ENCODE data around the gene EFCC1. TPM values are rescaled to one million over a fixed set of nuclear protein-coding genes. Genes with fewer than 3 reads are reported as not detected.

Gene EFCC1
- total RNA-seq, 1 donor from 2014 or later = 0.60 TPM

- DNase-seq (ENCODE audit: low spot score, unreplicated experiment) = peak; percentile 42
- H3K4me1 Mint-ChIP-seq (ENCODE audit: low read depth) = no peaks in the 10 kb centered on the region
- TF ChIP-seq, protein P1, sequence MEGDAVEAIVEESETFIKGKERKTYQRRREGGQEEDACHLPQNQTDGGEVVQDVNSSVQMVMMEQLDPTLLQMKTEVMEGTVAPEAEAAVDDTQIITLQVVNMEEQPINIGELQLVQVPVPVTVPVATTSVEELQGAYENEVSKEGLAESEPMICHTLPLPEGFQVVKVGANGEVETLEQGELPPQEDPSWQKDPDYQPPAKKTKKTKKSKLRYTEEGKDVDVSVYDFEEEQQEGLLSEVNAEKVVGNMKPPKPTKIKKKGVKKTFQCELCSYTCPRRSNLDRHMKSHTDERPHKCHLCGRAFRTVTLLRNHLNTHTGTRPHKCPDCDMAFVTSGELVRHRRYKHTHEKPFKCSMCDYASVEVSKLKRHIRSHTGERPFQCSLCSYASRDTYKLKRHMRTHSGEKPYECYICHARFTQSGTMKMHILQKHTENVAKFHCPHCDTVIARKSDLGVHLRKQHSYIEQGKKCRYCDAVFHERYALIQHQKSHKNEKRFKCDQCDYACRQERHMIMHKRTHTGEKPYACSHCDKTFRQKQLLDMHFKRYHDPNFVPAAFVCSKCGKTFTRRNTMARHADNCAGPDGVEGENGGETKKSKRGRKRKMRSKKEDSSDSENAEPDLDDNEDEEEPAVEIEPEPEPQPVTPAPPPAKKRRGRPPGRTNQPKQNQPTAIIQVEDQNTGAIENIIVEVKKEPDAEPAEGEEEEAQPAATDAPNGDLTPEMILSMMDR (IDR thresholded peaks at IDR 0.05; ENCODE audit: unreplicated experiment) = peak; percentile 96
- no peaks in the 10 kb centered on the region for H3K36me3 Mint-ChIP-seq (ENCODE audit: insufficient read depth)
- H3K27ac Mint-ChIP-seq = no peak overlapping the region
- no peaks in the 10 kb centered on the region for H3K27me3 Mint-ChIP-seq
- H3K4me3 Mint-ChIP-seq (ENCODE audit: low read depth) = no peak overlapping the region
- no peaks in the 10 kb centered on the region for H3K9me3 Mint-ChIP-seq (ENCODE audit: low read depth)
These were observed 30.9 kb upstream of the EFCC1 start for GRCh38 chr3:128969993-128970739.

- TF ChIP-seq, protein P1 (IDR thresholded peaks at IDR 0.05; ENCODE audit: unreplicated experiment) = no peak
- Mint-ChIP-seq H3K4me3 (ENCODE audit: low read depth) (no peak overlapping the region), H3K4me1 (ENCODE audit: low read depth) (no peaks in the 10 kb centered on the region), H3K27ac (no peak overlapping the region), H3K27me3 (no peaks in the 10 kb centered on the region), H3K9me3 (ENCODE audit: low read depth) (no peaks in the 10 kb centered on the region), H3K36me3 (ENCODE audit: insufficient read depth) (no peaks in the 10 kb centered on the region)
- DNase-seq (ENCODE audit: low spot score, unreplicated experiment) = no peak
These were observed 30.4 kb upstream of the EFCC1 start for GRCh38 chr3:128970740-128971047.

DNA sequence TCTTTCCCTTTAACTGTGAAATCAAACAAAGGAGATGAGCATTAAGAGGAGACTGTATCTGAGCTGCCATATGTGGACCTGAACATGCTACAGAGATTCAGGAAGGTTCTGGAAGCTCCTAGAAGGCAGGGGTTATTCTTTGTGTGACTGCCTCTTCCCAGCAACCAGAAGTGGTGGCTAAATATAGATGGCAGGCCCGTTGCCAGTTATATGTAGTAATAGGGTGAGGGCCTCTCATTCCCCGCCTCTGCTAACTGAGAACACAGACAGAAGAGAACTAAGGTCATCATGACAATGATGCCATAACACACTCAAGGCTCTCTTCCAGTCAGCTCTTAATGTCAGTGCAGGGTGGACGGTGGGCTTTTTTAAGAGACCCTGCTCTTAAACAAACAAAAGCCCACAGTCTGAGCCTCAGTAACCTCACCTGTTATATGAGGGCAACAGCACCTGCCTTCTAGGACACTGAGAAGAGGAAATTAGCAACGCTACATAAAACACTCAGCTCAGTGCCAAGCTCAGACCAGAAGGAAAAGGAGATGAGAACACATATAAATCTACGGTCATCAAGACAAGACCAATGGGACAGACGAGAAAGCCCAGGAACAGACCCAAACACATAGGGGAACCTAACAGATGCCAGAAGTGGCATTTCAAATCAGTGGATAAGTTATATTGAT lies 29.5 kb upstream of the EFCC1 start:
- H3K4me1 Mint-ChIP-seq (ENCODE audit: low read depth) = no peaks in the 10 kb centered on the region
- no peaks in the 10 kb centered on the region for H3K9me3 Mint-ChIP-seq (ENCODE audit: low read depth)
- no peak overlapping the region for H3K27ac Mint-ChIP-seq

DNA sequence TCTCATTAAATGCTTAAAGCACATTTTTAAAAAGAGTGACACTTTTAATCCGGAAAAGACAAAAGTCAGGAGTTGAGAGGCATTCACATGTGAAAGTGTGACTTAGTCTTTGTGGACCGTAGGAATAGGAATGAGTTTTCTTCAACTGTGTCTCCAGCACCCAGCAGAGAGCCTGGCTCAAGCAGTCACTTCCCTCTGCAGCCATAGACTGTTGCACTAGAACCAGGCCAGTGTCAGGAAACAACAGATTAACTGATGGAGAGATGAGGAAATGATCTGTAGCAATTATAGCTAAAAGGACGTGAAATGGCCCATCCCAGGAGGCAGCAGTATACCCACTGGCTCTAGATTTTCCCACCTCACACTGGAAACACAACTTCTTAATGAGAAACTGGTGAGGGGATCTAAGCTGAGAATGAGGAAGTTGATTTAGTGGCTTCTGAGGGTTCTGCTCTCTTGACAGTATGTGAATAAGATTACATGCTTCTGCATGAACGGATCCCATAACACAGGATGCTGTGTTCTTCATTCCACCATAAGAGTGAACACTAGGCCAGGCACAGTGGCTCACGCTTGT lies 27.0 kb upstream of the EFCC1 start:
- no peak for DNase-seq (ENCODE audit: low spot score, unreplicated experiment)
- Mint-ChIP-seq H3K9me3 (ENCODE audit: low read depth) (no peaks in the 10 kb centered on the region), H3K4me1 (ENCODE audit: low read depth) (no peaks in the 10 kb centered on the region), H3K27ac (no peak overlapping the region), H3K4me3 (ENCODE audit: low read depth) (no peak overlapping the region), H3K36me3 (ENCODE audit: insufficient read depth) (no peaks in the 10 kb centered on the region), H3K27me3 (no peaks in the 10 kb centered on the region)
- TF ChIP-seq, protein P1 (IDR thresholded peaks at IDR 0.05; ENCODE audit: unreplicated experiment) = no peak

More for the DNA sequence above, 29.5 kb upstream of the EFCC1 start:
- TF ChIP-seq, protein P1 (IDR thresholded peaks at IDR 0.05; ENCODE audit: unreplicated experiment) = no peak
- H3K27me3 Mint-ChIP-seq = no peaks in the 10 kb centered on the region
- no peak overlapping the region for H3K4me3 Mint-ChIP-seq (ENCODE audit: low read depth)
- no peak for DNase-seq (ENCODE audit: low spot score, unreplicated experiment)
- no peaks in the 10 kb centered on the region for H3K36me3 Mint-ChIP-seq (ENCODE audit: insufficient read depth)

- TF ChIP-seq, protein P1 (IDR thresholded peaks at IDR 0.05; ENCODE audit: unreplicated experiment) = no peak
- Mint-ChIP-seq H3K27me3 (no peaks in the 10 kb centered on the region), H3K27ac (no peak overlapping the region), H3K36me3 (ENCODE audit: insufficient read depth) (no peaks in the 10 kb centered on the region), H3K9me3 (ENCODE audit: low read depth) (no peaks in the 10 kb centered on the region), H3K4me1 (ENCODE audit: low read depth) (no peaks in the 10 kb centered on the region), H3K4me3 (ENCODE audit: low read depth) (no peak overlapping the region)
- DNase-seq (ENCODE audit: low spot score, unreplicated experiment) = no peak
These were observed 25.8 kb upstream of the EFCC1 start for GRCh38 chr3:128975276-128975675.

Data from progenitor cell of endocrine pancreas (in vitro differentiated cells).